Osteoblast (primary cell): ENCODE data around the gene SETD2. TPM values are rescaled to one million over a fixed set of nuclear protein-coding genes. Genes with fewer than 3 reads are reported as not detected.
A peak's percentile ranks its signal among the peaks of the same experiment; 100 is the strongest.

Source experiments
- DNase-seq: peaks from one replicate; pipeline ENCODE4 v3.0.0; 2011; ENCODE audit warnings: low spot score, mixed read lengths; ENCODE audit not compliant: insufficient read length; ENCODE audit errors: missing footprints
- H2AFZ ChIP-seq: 2 replicates; pipeline ENCODE4 v1.6.0; 2011; ENCODE audit warnings: mild to moderate bottlenecking, low read length
- H3K27ac ChIP-seq: 2 replicates; pipeline ENCODE4 v1.5.1; 2011; ENCODE audit warnings: mild to moderate bottlenecking, low read depth, low read length, moderate library complexity
- H3K27me3 ChIP-seq: 2 replicates; pipeline ENCODE4 v1.6.0; 2012; ENCODE audit warnings: mild to moderate bottlenecking, control low read depth, inconsistent platforms, low read length, moderate library complexity; ENCODE audit not compliant: insufficient read depth
- H3K36me3 ChIP-seq: 2 replicates; pipeline ENCODE4 v1.5.1; 2011; ENCODE audit warnings: mild to moderate bottlenecking, low read length, control low read depth, moderate library complexity; ENCODE audit not compliant: insufficient read depth
- H3K4me1 ChIP-seq: 2 replicates; pipeline ENCODE4 v1.5.1; 2011; ENCODE audit warnings: mild to moderate bottlenecking, low read length, control low read depth, moderate library complexity; ENCODE audit not compliant: insufficient read depth
- H3K4me2 ChIP-seq: 2 replicates; pipeline ENCODE4 v1.6.0; 2011; ENCODE audit warnings: mild to moderate bottlenecking, low read length; ENCODE audit not compliant: insufficient read depth
- H3K4me3 ChIP-seq: fragments of 200-600 bp; sonication (generic); 3 replicates; pipeline ENCODE4 v1.5.1; 2012; ENCODE audit warnings: mild to moderate bottlenecking, low read length, inconsistent platforms; ENCODE audit not compliant: insufficient read depth
- H3K79me2 ChIP-seq: 2 replicates; pipeline ENCODE4 v1.6.0; 2012; ENCODE audit warnings: mild to moderate bottlenecking, low read length, control low read depth, inconsistent platforms; ENCODE audit not compliant: insufficient read depth
- H3K9me3 ChIP-seq: 2 replicates; pipeline ENCODE4 v1.5.1; 2011; ENCODE audit warnings: low read depth, low read length, control low read depth
- H4K20me1 ChIP-seq: 2 replicates; pipeline ENCODE4 v1.6.0; 2012; ENCODE audit warnings: mild to moderate bottlenecking, low read length, control low read depth; ENCODE audit not compliant: insufficient read depth
- CTCF ChIP-seq: IDR thresholded peaks from 2 replicates; pipeline ENCODE4 v1.5.1; 2011; ENCODE audit warnings: mild to moderate bottlenecking, low read depth, low read length, moderate library complexity; ENCODE audit errors: extremely low read depth
- total RNA-seq: library from RNA; depleted of rRNA; stranded (reverse); fragments of >200 nt; gene quantifications from 2 replicates; pipeline ENCODE4 v1.2.3, GENCODE V29; 2012

Gene SETD2
- total RNA-seq, 1 donor: 39.8 TPM

- H3K4me1 ChIP-seq: no peaks in the 10 kb centered on the region
- TF ChIP-seq CTCF: no peak
These were observed 169.9 kb downstream of the SETD2 start for GRCh38 chr3:46993986-46994385.

GRCh38 chr3:46993292-46993691, 170.6 kb downstream of the SETD2 start:
- Histone ChIP-seq H3K4me2 (no peak overlapping the region), H3K27ac (no peak overlapping the region)
- peak; percentile 79 for DNase-seq

More at GRCh38 chr3:46993986-46994385, 169.9 kb downstream of the SETD2 start:
- no peak overlapping the region for H3K4me2 ChIP-seq
- no peaks in the 10 kb centered on the region for H4K20me1 ChIP-seq
- no peak overlapping the region for H2AFZ ChIP-seq
- H3K4me3 ChIP-seq: no peak overlapping the region
- H3K9me3 ChIP-seq: no peaks in the 10 kb centered on the region
- H3K36me3 ChIP-seq: no peaks in the 10 kb centered on the region
- no peaks in the 10 kb centered on the region for H3K79me2 ChIP-seq
- DNase-seq: peak; percentile 81
- H3K27ac ChIP-seq: no peak overlapping the region
- no peaks in the 10 kb centered on the region for H3K27me3 ChIP-seq

GRCh38 chr3:46992231-46992630, 171.7 kb downstream of the SETD2 start:
- H4K20me1 ChIP-seq: no peaks in the 10 kb centered on the region
- H3K4me2 ChIP-seq: no peak overlapping the region
- H2AFZ ChIP-seq: no peak overlapping the region
- H3K9me3 ChIP-seq: no peaks in the 10 kb centered on the region
- no peaks in the 10 kb centered on the region for H3K36me3 ChIP-seq
- H3K79me2 ChIP-seq: no peaks in the 10 kb centered on the region
- no peaks in the 10 kb centered on the region for H3K27me3 ChIP-seq
- no peak overlapping the region for H3K4me3 ChIP-seq
- DNase-seq: no peak
- TF ChIP-seq CTCF: no peak
- no peaks in the 10 kb centered on the region for H3K4me1 ChIP-seq
- no peak overlapping the region for H3K27ac ChIP-seq

More at GRCh38 chr3:46993292-46993691, 170.6 kb downstream of the SETD2 start:
- H3K9me3 ChIP-seq: no peaks in the 10 kb centered on the region
- no peaks in the 10 kb centered on the region for H3K27me3 ChIP-seq
- H3K79me2 ChIP-seq: no peaks in the 10 kb centered on the region
- no peak overlapping the region for H3K4me3 ChIP-seq
- no peaks in the 10 kb centered on the region for H4K20me1 ChIP-seq
- H2AFZ ChIP-seq: no peak overlapping the region
- no peaks in the 10 kb centered on the region for H3K36me3 ChIP-seq
- TF ChIP-seq CTCF: no peak
- H3K4me1 ChIP-seq: no peaks in the 10 kb centered on the region

GRCh38 chr3:46991406-46992165, 172.3 kb downstream of the SETD2 start:
- no peaks in the 10 kb centered on the region for H3K79me2 ChIP-seq
- DNase-seq: peak; percentile 62
- H3K4me2 ChIP-seq: no peak overlapping the region
- no peak for TF ChIP-seq CTCF
- no peak overlapping the region for H2AFZ ChIP-seq
- H3K27ac ChIP-seq: no peak overlapping the region
- no peaks in the 10 kb centered on the region for H4K20me1 ChIP-seq
- H3K4me1 ChIP-seq: no peaks in the 10 kb centered on the region
- no peaks in the 10 kb centered on the region for H3K9me3 ChIP-seq
- no peak overlapping the region for H3K4me3 ChIP-seq
- H3K27me3 ChIP-seq: no peaks in the 10 kb centered on the region
- H3K36me3 ChIP-seq: no peaks in the 10 kb centered on the region
